Endothelial cell of umbilical vein (primary cell): ENCODE measurements around the gene SLC4A2. TPM values are rescaled to one million over a fixed set of nuclear protein-coding genes. Genes with fewer than 3 reads are reported as not detected.
"Not testable (repeated sequence)": the region's sequence is repeated elsewhere in the genome, so short reads cannot be mapped to it uniquely, and the experiment has no call there.

ENCODE experiments used
- BruUV-seq: library from RNA; stranded (reverse); fragments of 400-500 nt; replicated peaks from 2 replicates; lab custom pipeline; 2021; lab: Mats Ljungman, UMichigan
- CTCF ChIA-PET: fragments of 300-600, 350-600 bp; sonication (Branson Sonifier 250); formaldehyde crosslinking; loops from one replicate; lab custom pipeline; 2021; ENCODE audit warnings: antibody characterized with exemption, inconsistent platforms; lab: Charles Lee
- POLR2A ChIA-PET: fragments of 300-600, 350-600 bp; sonication (Branson Sonifier 250); formaldehyde crosslinking; loops from one replicate; lab custom pipeline; 2021; ENCODE audit warnings: antibody characterized with exemption, inconsistent platforms; lab: Charles Lee
- DNase-seq: peaks from one replicate; pipeline ENCODE4 v3.0.0-alpha.2; 2011; ENCODE audit warnings: low read depth, low spot score
- FAIRE-seq: peaks from 2 replicates; lab custom pipeline; 2011; peaks lifted over from hg19 to GRCh38; lab: Jason Lieb, UNC
- H2AFZ ChIP-seq: 2 replicates; pipeline ENCODE4 v1.6.0; 2012; ENCODE audit warnings: low read depth, low read length, control low read depth, inconsistent platforms
- H3K27ac ChIP-seq: 2 replicates; pipeline ENCODE4 v1.5.1; 2011; ENCODE audit warnings: low read depth, mild to moderate bottlenecking, control low read depth, low read length, moderate library complexity; ENCODE audit not compliant: insufficient read depth
- H3K27me3 ChIP-seq, 2 experiments: 2 replicates each; pipeline versions ENCODE4 v1.6.0 to v1.6.1; 2011; ENCODE audit warnings: low read length in 2 of 2, mixed read lengths in 1 of 2; ENCODE audit not compliant: control insufficient read depth in 2 of 2, insufficient read depth in 2 of 2
- H3K36me3 ChIP-seq, 2 experiments: 2 replicates in 1 of 2; 3 replicates in 1 of 2; pipeline ENCODE4 v1.5.1; 2011; ENCODE audit warnings: low read length in 2 of 2, mild to moderate bottlenecking in 1 of 2, moderate library complexity in 1 of 2; ENCODE audit not compliant: control insufficient read depth in 2 of 2, insufficient read depth in 2 of 2; ENCODE audit errors: extremely low read depth in 1 of 2
- H3K4me1 ChIP-seq: 3 replicates; pipeline ENCODE4 v1.5.1; 2011; ENCODE audit warnings: mild to moderate bottlenecking, low read length; ENCODE audit not compliant: control insufficient read depth, insufficient read depth; ENCODE audit errors: extremely low read depth
- H3K4me2 ChIP-seq: 2 replicates; pipeline ENCODE4 v1.6.1; 2011; ENCODE audit warnings: low read length, control low read depth, mixed read lengths; ENCODE audit not compliant: insufficient read depth
- H3K4me3 ChIP-seq, 3 experiments: fragments of 200-600 bp in 1 of 3; sonication (generic), shearing (Covaris generic) in 1 of 3; replicated peaks in 1 of 3; 2 replicates each; pipeline ENCODE4 v1.5.1; 2011 to 2016; ENCODE audit warnings: control low read depth in 3 of 3, low read length in 3 of 3, mild to moderate bottlenecking in 2 of 3, inconsistent platforms in 1 of 3, low read depth in 1 of 3, moderate library complexity in 1 of 3; ENCODE audit not compliant: insufficient read depth in 1 of 3
- H3K79me2 ChIP-seq: 2 replicates; pipeline ENCODE4 v1.6.0; 2012; ENCODE audit warnings: low read length, inconsistent platforms; ENCODE audit not compliant: control insufficient read depth, insufficient read depth
- H3K9ac ChIP-seq: replicated peaks from 2 replicates; pipeline ENCODE3; 2011; ENCODE audit warnings: low read length, control low read depth; ENCODE audit not compliant: insufficient read depth; ENCODE audit errors: extremely low read depth
- H3K9me1 ChIP-seq: replicated peaks from 3 replicates; pipeline ENCODE4 v1.6.0; 2011; ENCODE audit warnings: mild to moderate bottlenecking, low read length; ENCODE audit not compliant: control insufficient read depth, insufficient read depth; ENCODE audit errors: extremely low read depth
- H3K9me3 ChIP-seq: replicated peaks from 2 replicates; pipeline ENCODE4 v1.5.1; 2012; ENCODE audit warnings: low read length, inconsistent platforms; ENCODE audit not compliant: control insufficient read depth, insufficient read depth
- H4K20me1 ChIP-seq: replicated peaks from 2 replicates; pipeline ENCODE3; 2011; ENCODE audit warnings: mild to moderate bottlenecking, low read length; ENCODE audit not compliant: control insufficient read depth, insufficient read depth; ENCODE audit errors: extremely low read depth
- CTCF ChIP-seq, 2 donors: IDR thresholded peaks; 1 replicate in 1 of 2; 2 replicates in 1 of 2; pipeline ENCODE4 v1.5.1; 2011; ENCODE audit warnings: low read length in 2 of 2, mild to moderate bottlenecking in 2 of 2, moderate library complexity in 2 of 2, control low read depth in 1 of 2, inconsistent platforms in 1 of 2, low read depth in 1 of 2; ENCODE audit not compliant: insufficient read depth in 1 of 2; ENCODE audit errors: extremely low read depth in 1 of 2
- EZH2 ChIP-seq: IDR thresholded peaks from 2 replicates; pipeline ENCODE4 v1.6.1; 2012; ENCODE audit warnings: borderline replicate concordance, low read depth, mild to moderate bottlenecking, moderate library complexity, low read length, inconsistent platforms; ENCODE audit not compliant: severe bottlenecking
- FOS ChIP-seq: IDR thresholded peaks from 2 replicates; pipeline ENCODE4 v1.6.1; 2011; ENCODE audit warnings: mild to moderate bottlenecking, low read length, moderate library complexity, borderline replicate concordance; ENCODE audit not compliant: insufficient read depth
- GATA2 ChIP-seq: IDR thresholded peaks from 2 replicates; pipeline ENCODE4 v1.7.0; 2011; ENCODE audit warnings: low read depth, mild to moderate bottlenecking, moderate library complexity, mixed read lengths, low read length; ENCODE audit not compliant: insufficient read length, insufficient read depth
- JUN ChIP-seq: IDR thresholded peaks from 2 replicates; pipeline ENCODE4 v1.6.1; 2011; ENCODE audit warnings: borderline replicate concordance, low read depth; ENCODE audit not compliant: insufficient read length, insufficient read depth
- MAX ChIP-seq: IDR thresholded peaks from 2 replicates; pipeline ENCODE4 v1.6.1; 2011; ENCODE audit not compliant: insufficient read depth, insufficient read length
- MYC ChIP-seq: IDR thresholded peaks from one replicate; pipeline ENCODE4 v1.6.1; 2011; ENCODE audit warnings: mild to moderate bottlenecking, low read depth, low read length
- POLR2A ChIP-seq: IDR thresholded peaks from 2 replicates; pipeline ENCODE4 v1.6.1; 2012; ENCODE audit warnings: low read depth, mild to moderate bottlenecking, control low read depth, low read length
- POLR2AphosphoS5 ChIP-seq: IDR thresholded peaks from 2 replicates; pipeline ENCODE4 v1.6.1; 2012; ENCODE audit warnings: low read depth, mild to moderate bottlenecking, control low read depth, low read length, moderate library complexity; ENCODE audit not compliant: insufficient read depth
- dilution Hi-C: fragments of 300-500 bp; cut with MboI; formaldehyde crosslinking; loops from one replicate; pipeline ENCODE4 v1.15.0; 2019; ENCODE audit warnings: low sequenced_read_pairs; ENCODE audit not compliant: extremely low pct_ligation_motif_present
- intact Hi-C: fragments of 100-400 bp; cut with micrococcal nuclease; formaldehyde crosslinking; loops from one replicate; pipeline ENCODE4 v1.10.0; 2022
- polyA plus RNA-seq, 4 experiments: library from polyadenylated mRNA; depleted of rRNA in 3 of 4; stranded (reverse) in 3 of 4; unstranded in 1 of 4; fragments of >200 nt; gene quantifications; 2 replicates each; pipeline versions ENCODE4 v1.2.1 to v1.2.3, GENCODE V29; 2011 to 2012; ENCODE audit warnings: missing spikeins in 1 of 4
- total RNA-seq: library from RNA; stranded (reverse); gene quantifications from 2 replicates; pipeline ENCODE4 v1.2.3, GENCODE V29; 2021

The SLC4A2 gene
- total and polyA plus RNA-seq, 2 donors (not counting 3 experiments of a cell fraction or from before 2014, with no cell fraction given), result 108 to 172 TPM

- DNase-seq (no peak), FAIRE-seq (no peak)
- H3K9me1 ChIP-seq, result no peaks in the 10 kb centered on the region
- CTCF ChIA-PET, result interaction anchor here (1.0 kb wide), 1 partner anchor 22 kb away, joined by 3 read pairs; no protein-coding TSS in a partner anchor
- no peak overlapping the region for H3K27ac ChIP-seq
- intact Hi-C loops (no loop called here), dilution Hi-C loops (no loop called here)
- no peak overlapping the region for H3K4me2 ChIP-seq
- H3K4me1 ChIP-seq, result peaks cover 20% of the 10 kb centered on the region
- H3K27me3 ChIP-seq, result no peaks in the 10 kb centered on the region
- no peak overlapping the region for H3K9ac ChIP-seq
- H3K36me3 ChIP-seq, result peaks cover 0 to 6% of the 10 kb centered on the region in 2 experiments
- no peaks in the 10 kb centered on the region for H3K79me2 ChIP-seq
- H3K4me3 ChIP-seq, result no peak overlapping the region
- POLR2A ChIA-PET, result interaction anchor here (1.1 kb wide), 1 partner anchor 10 kb away, joined by 3 read pairs; no protein-coding TSS in a partner anchor
- TF ChIP-seq EZH2 (no peak), POLR2A (no peak), POLR2AphosphoS5 (no peak), MAX (no peak), JUN (no peak), CTCF (IDR thresholded peaks at IDR 0.05; ENCODE audit: extremely low read depth in 1 of 2, insufficient read depth in 1 of 2, low read depth in 1 of 2, low read length in 2 of 2) (no peak), FOS (no peak), GATA2 (no peak), MYC (no peak)
- no peaks in the 10 kb centered on the region for H3K9me3 ChIP-seq
- BruUV-seq, result no TSS peak
- H2AFZ ChIP-seq, result no peak overlapping the region
- H4K20me1 ChIP-seq, result no peaks in the 10 kb centered on the region
Observed at GRCh38 chr7:151040616-151041375, 18.6 kb upstream of the SLC4A2 start.

- H3K27me3 ChIP-seq, H3K79me2 ChIP-seq, H3K9me3 ChIP-seq, H3K4me2 ChIP-seq, CTCF ChIA-PET, DNase-seq, intact Hi-C loops, POLR2A ChIA-PET, FAIRE-seq, H2AFZ ChIP-seq, H3K36me3 ChIP-seq, H3K4me3 ChIP-seq, H4K20me1 ChIP-seq, dilution Hi-C loops, BruUV-seq, H3K9me1 ChIP-seq, H3K27ac ChIP-seq, H3K9ac ChIP-seq: not testable (repeated sequence)
- peaks cover 19% of the 10 kb centered on the region for H3K4me1 ChIP-seq
Observed at GRCh38 chr7:151043449-151043848, 15.9 kb upstream of the SLC4A2 start.
